Measurements from ENCODE around the gene C2CD2.

The C2CD2 gene

DNA sequence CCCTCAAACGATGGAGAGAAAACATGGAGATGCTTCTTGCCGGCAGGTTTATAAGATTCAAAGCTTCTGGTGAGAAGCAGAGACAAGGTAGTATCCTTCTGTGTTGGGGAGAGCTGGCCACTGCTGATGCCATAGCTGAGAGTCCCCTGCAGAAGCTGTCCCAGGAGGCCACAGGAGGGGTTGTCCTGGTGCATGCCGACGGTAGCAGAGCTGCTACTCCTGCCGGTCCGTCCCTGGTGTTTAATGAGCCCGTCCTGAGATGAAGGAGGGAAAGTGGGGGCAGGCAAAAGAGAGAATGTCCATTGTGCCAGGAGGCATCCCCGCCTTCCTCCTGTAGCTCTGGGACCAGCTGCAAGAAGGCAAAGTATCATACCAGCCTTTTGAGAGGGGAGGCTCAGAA is 10.4 kb upstream of the C2CD2 start:
- Histone ChIP-seq H3K27ac (replicated peaks) (no peak overlapping the region), H3K27me3 (ENCODE audit: insufficient read depth, poor library complexity, severe bottlenecking) (no peaks in the 10 kb centered on the region), H3K4me3 (replicated peaks; ENCODE audit: insufficient read depth, low read length) (no peak overlapping the region)
- TF ChIP-seq, protein P1, sequence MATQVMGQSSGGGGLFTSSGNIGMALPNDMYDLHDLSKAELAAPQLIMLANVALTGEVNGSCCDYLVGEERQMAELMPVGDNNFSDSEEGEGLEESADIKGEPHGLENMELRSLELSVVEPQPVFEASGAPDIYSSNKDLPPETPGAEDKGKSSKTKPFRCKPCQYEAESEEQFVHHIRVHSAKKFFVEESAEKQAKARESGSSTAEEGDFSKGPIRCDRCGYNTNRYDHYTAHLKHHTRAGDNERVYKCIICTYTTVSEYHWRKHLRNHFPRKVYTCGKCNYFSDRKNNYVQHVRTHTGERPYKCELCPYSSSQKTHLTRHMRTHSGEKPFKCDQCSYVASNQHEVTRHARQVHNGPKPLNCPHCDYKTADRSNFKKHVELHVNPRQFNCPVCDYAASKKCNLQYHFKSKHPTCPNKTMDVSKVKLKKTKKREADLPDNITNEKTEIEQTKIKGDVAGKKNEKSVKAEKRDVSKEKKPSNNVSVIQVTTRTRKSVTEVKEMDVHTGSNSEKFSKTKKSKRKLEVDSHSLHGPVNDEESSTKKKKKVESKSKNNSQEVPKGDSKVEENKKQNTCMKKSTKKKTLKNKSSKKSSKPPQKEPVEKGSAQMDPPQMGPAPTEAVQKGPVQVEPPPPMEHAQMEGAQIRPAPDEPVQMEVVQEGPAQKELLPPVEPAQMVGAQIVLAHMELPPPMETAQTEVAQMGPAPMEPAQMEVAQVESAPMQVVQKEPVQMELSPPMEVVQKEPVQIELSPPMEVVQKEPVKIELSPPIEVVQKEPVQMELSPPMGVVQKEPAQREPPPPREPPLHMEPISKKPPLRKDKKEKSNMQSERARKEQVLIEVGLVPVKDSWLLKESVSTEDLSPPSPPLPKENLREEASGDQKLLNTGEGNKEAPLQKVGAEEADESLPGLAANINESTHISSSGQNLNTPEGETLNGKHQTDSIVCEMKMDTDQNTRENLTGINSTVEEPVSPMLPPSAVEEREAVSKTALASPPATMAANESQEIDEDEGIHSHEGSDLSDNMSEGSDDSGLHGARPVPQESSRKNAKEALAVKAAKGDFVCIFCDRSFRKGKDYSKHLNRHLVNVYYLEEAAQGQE (IDR thresholded peaks at IDR 0.05; ENCODE audit: insufficient replicate concordance, low read depth), result no peak
- TF ChIP-seq SPI1 (IDR thresholded peaks at IDR 0.05; ENCODE audit: borderline replicate concordance, low read depth) (no peak), POLR2AphosphoS5 (IDR thresholded peaks at IDR 0.05; ENCODE audit: low read depth) (no peak), GABPA (IDR thresholded peaks at IDR 0.05; ENCODE audit: low read depth) (no peak)
- TF ChIP-seq, protein P2, sequence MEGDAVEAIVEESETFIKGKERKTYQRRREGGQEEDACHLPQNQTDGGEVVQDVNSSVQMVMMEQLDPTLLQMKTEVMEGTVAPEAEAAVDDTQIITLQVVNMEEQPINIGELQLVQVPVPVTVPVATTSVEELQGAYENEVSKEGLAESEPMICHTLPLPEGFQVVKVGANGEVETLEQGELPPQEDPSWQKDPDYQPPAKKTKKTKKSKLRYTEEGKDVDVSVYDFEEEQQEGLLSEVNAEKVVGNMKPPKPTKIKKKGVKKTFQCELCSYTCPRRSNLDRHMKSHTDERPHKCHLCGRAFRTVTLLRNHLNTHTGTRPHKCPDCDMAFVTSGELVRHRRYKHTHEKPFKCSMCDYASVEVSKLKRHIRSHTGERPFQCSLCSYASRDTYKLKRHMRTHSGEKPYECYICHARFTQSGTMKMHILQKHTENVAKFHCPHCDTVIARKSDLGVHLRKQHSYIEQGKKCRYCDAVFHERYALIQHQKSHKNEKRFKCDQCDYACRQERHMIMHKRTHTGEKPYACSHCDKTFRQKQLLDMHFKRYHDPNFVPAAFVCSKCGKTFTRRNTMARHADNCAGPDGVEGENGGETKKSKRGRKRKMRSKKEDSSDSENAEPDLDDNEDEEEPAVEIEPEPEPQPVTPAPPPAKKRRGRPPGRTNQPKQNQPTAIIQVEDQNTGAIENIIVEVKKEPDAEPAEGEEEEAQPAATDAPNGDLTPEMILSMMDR (IDR thresholded peaks at IDR 0.05; ENCODE audit: insufficient read depth, low read length), result no peak
- DNase-seq (ENCODE audit: low read depth in 1 of 2, low spot score in 1 of 2), result no peak

DNA sequence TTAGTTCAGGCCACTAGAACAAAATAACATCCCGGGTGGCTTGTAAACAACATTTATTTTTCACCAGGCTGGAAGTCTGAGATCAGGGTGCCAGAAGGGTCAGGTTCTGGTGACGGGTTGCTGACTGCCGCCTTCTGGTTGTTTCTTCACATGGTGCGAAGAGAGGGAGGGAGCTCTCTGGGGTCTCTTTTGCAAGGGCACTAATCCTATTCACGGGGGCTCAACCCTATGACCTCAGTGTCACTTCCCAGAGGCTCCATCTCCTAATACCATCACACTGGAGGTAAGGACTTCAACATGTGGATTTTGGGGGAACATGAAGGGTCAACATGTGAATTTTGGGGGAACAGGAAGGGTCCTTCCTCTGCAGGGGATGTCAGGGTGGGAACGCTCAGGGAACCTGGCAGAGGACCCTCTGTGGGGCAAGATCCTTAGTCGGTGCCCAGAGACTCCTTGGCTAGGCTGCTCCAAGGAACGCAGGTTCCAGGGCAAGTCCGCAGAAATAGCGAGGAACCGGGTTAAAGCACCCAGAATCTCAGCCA is 8.7 kb upstream of the C2CD2 start:
- DNase-seq (ENCODE audit: low read depth in 1 of 2, low spot score in 1 of 2), result no peak
- no peak overlapping the region for H3K27ac ChIP-seq (replicated peaks)
- TF ChIP-seq SPI1 (IDR thresholded peaks at IDR 0.05; ENCODE audit: borderline replicate concordance, low read depth), result no peak
- no peak for TF ChIP-seq GABPA (IDR thresholded peaks at IDR 0.05; ENCODE audit: low read depth)
- TF ChIP-seq, protein P1 (IDR thresholded peaks at IDR 0.05; ENCODE audit: insufficient replicate concordance, low read depth), result no peak
- TF ChIP-seq, protein P2 (IDR thresholded peaks at IDR 0.05; ENCODE audit: insufficient read depth, low read length), result no peak
- no peak for TF ChIP-seq POLR2AphosphoS5 (IDR thresholded peaks at IDR 0.05; ENCODE audit: low read depth)
- H3K27me3 ChIP-seq (ENCODE audit: insufficient read depth, poor library complexity, severe bottlenecking), result no peaks in the 10 kb centered on the region
- no peak overlapping the region for H3K4me3 ChIP-seq (replicated peaks; ENCODE audit: insufficient read depth, low read length)

DNA sequence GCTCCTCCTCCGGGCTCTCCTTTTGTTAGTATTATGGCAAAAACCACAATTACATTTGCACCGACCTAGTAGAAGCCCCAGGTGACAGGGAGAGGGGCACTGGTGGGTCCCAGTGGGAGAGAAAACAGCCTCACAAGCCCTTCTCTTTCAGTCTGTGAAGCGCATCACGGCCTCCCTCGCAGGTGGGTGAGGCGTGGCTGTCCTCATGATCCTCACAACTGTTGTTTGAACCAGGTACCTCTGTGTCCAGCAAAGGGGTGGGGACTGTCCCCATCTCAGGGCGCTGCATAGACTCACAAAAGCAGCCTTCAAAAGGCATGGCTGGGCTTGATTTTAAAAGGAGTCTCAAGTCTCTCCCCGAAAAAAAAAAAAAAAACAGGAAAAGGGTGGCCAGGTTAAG is 7.9 kb upstream of the C2CD2 start:
- H3K4me3 ChIP-seq (replicated peaks; ENCODE audit: insufficient read depth, low read length), result no peak overlapping the region
- TF ChIP-seq SPI1 (IDR thresholded peaks at IDR 0.05; ENCODE audit: borderline replicate concordance, low read depth) (no peak), POLR2AphosphoS5 (IDR thresholded peaks at IDR 0.05; ENCODE audit: low read depth) (no peak), GABPA (IDR thresholded peaks at IDR 0.05; ENCODE audit: low read depth) (no peak)
- TF ChIP-seq, protein P1 (IDR thresholded peaks at IDR 0.05; ENCODE audit: insufficient replicate concordance, low read depth), result no peak
- TF ChIP-seq, protein P2 (IDR thresholded peaks at IDR 0.05; ENCODE audit: insufficient read depth, low read length), result no peak
- H3K27me3 ChIP-seq (ENCODE audit: insufficient read depth, poor library complexity, severe bottlenecking), result no peaks in the 10 kb centered on the region
- DNase-seq (ENCODE audit: low read depth in 1 of 2, low spot score in 1 of 2), result no peak
- H3K27ac ChIP-seq (replicated peaks), result no peak overlapping the region
